Activated naive CD8-positive, alpha-beta T cell treated with anti-CD3 and anti-CD28 coated beads, Interleukin-2, amount 10 ng/mL, durations not matched to agents 7 days and 5 days (primary cell): Measurements from ENCODE around the gene OR8A1. TPM values are rescaled to one million over a fixed set of nuclear protein-coding genes. Genes with fewer than 3 reads are reported as not detected.

Source experiments
- ATAC-seq: fragments of 150-1000 bp; cut with Tn5 transposase; one replicate; pipeline ENCODE4 v1.10.0; 2021; ENCODE audit warnings: low read depth, moderate library complexity
- POLR2A ChIA-PET: fragments of 350-600 bp; sonication (Branson Sonifier 250); formaldehyde crosslinking; loops from one replicate; lab custom pipeline; 2021; ENCODE audit warnings: antibody characterized with exemption; lab: Charles Lee
- DNase-seq: peaks from one replicate; pipeline ENCODE4 v3.0.0; 2021
- H3K27ac Mint-ChIP-seq: one replicate; pipeline ENCODE4 v1.8.0; 2022; ENCODE audit warnings: mild to moderate bottlenecking, mixed read lengths
- H3K27me3 Mint-ChIP-seq: one replicate; pipeline ENCODE4 v1.8.0; 2022; ENCODE audit warnings: mild to moderate bottlenecking, moderate library complexity, mixed read lengths
- H3K36me3 Mint-ChIP-seq: one replicate; pipeline ENCODE4 v1.8.0; 2021; ENCODE audit warnings: mild to moderate bottlenecking, mixed read lengths
- H3K4me1 Mint-ChIP-seq: one replicate; pipeline ENCODE4 v1.8.0; 2021; ENCODE audit warnings: mixed read lengths
- H3K4me3 Mint-ChIP-seq: one replicate; pipeline ENCODE4 v1.8.0; 2022; ENCODE audit warnings: mild to moderate bottlenecking, moderate library complexity, mixed read lengths
- H3K9me3 Mint-ChIP-seq: one replicate; pipeline ENCODE4 v1.8.0; 2021; ENCODE audit warnings: mixed read lengths
- total RNA-seq, 2 experiments: library from RNA; stranded (reverse); gene quantifications; one replicate each; pipeline ENCODE4 v1.2.3, GENCODE V29; 2021

OR8A1 gene
- not detected for total RNA-seq

DNA sequence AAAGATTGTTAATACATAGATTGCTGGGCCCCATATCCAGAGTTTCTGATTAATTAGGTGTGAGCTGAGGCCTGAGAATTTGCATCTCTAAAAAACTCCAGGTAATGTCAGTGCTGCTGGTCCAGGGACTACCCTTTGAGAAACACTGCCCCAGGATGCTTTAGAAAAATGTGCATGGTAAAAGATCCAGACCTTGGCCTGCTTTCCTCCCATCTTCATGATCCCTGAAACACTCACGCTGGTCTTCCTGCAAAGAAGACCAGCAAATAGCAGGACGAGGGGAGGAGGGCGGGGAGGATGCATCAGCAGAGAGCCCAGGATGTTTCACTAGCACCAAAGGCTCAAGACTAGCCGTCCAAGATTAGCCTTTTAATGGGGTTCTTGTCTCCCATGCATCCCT, at the start of gene OR8A1:
Gene OR8A1 (plus strand): TSS at position 301 of the 400 bp plus-strand sequence. CDS start 123 bp downstream, outside the sequence.
- H3K4me1 Mint-ChIP-seq: no peaks in the 10 kb centered on the region
- no peak for ATAC-seq
- H3K36me3 Mint-ChIP-seq: no peaks in the 10 kb centered on the region
- H3K27me3 Mint-ChIP-seq: peaks cover 11% of the 10 kb centered on the region
- H3K4me3 Mint-ChIP-seq: no peak within 1 kb of the TSS
- POLR2A ChIA-PET: no interaction called here
- H3K9me3 Mint-ChIP-seq: no peaks in the 10 kb centered on the region
- H3K27ac Mint-ChIP-seq: no peak within 1 kb of the TSS
- no peak for DNase-seq

DNA sequence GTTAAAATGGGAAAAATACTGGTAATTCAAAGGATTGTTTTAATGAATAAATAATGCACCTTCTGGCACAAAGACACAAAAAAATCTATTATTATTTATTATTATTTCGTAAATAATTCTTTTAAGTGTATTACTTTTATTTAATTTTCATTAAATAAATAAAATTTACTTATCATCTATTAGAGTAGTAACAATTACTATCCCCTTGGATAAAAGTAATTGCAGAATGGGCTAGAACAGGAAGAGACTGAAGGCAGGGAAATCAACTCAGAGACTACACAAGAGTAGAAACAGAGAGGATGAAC, 49.3 kb upstream of the OR8A1 start:
- no peaks in the 10 kb centered on the region for H3K36me3 Mint-ChIP-seq
- no peaks in the 10 kb centered on the region for H3K9me3 Mint-ChIP-seq
- ATAC-seq (no peak), DNase-seq (no peak)
- no peak overlapping the region for H3K27ac Mint-ChIP-seq
- no peaks in the 10 kb centered on the region for H3K4me1 Mint-ChIP-seq
- peaks cover 3% of the 10 kb centered on the region for H3K27me3 Mint-ChIP-seq
- POLR2A ChIA-PET: no interaction called here
- H3K4me3 Mint-ChIP-seq: no peak overlapping the region

DNA sequence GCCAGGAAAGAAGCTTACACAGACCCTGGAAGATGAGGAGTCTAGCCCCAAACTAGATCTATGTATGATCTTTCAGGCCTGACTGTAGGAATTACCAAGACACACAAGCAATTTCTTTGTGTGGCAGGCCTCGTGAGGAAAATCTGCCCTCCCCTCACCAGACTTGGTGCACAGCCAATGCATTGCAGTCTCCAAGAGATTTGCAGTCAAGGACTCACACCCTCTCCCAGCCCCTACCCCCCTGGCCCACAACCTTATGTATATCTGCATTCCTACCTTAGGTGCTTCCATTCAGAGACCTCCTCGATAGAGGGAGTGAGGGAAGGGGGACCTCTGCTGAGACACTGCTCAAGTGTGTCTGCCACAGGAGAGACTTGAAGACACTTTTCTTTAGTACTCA, 36.2 kb upstream of the OR8A1 start:
- Mint-ChIP-seq H3K27me3 (peaks cover 5% of the 10 kb centered on the region), H3K36me3 (no peaks in the 10 kb centered on the region), H3K4me1 (peaks cover 2% of the 10 kb centered on the region), H3K27ac (no peak overlapping the region), H3K9me3 (no peaks in the 10 kb centered on the region), H3K4me3 (no peak overlapping the region)
- DNase-seq: no peak
- POLR2A ChIA-PET: no interaction called here
- no peak for ATAC-seq

- DNase-seq (no peak), ATAC-seq (no peak)
- Mint-ChIP-seq H3K27ac (no peak overlapping the region), H3K36me3 (no peaks in the 10 kb centered on the region), H3K27me3 (peaks cover 5% of the 10 kb centered on the region), H3K4me3 (no peak overlapping the region), H3K4me1 (peaks cover 2% of the 10 kb centered on the region), H3K9me3 (no peaks in the 10 kb centered on the region)
- POLR2A ChIA-PET: no interaction called here
These were observed 35.7 kb upstream of the OR8A1 start for GRCh38 chr11:124534051-124534450.

DNA sequence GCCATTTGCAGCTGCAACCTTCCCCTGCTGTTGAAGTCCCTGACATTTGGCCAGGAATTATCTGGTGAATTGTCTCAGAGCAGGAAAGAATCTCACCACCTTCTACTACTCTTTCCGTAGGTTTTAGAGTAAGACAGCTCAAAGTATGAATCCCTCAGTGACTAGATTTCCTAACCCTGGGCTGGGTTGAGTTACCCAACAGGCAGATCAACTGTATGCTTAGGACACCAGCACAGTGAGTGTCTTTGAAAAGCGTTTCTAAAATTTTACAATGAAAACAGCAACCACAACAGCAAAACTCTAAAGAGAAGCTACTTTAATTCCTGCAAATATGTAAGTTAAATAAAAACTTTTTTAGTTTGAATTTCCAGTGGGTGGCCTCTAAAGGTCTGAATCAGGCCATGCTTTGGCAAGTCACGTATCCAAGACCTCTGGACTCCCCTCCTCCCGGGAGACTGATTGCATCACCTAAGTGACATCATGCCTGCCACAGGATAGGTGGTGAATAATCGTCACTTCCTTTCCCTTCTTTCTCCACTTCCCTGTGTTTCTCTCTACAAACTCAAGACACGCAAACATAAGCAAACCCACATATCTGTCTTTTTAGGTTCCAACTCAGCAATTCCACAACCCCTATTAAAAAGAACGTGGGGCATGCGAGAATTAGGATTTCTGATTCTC, 34.1 kb upstream of the OR8A1 start:
- H3K4me3 Mint-ChIP-seq: no peak overlapping the region
- no peaks in the 10 kb centered on the region for H3K36me3 Mint-ChIP-seq
- H3K27ac Mint-ChIP-seq: no peak overlapping the region
- peaks cover 8% of the 10 kb centered on the region for H3K27me3 Mint-ChIP-seq
- no peak for ATAC-seq
- H3K4me1 Mint-ChIP-seq: peaks cover 2% of the 10 kb centered on the region
- H3K9me3 Mint-ChIP-seq: no peaks in the 10 kb centered on the region
- POLR2A ChIA-PET: no interaction called here
- no peak for DNase-seq

DNA sequence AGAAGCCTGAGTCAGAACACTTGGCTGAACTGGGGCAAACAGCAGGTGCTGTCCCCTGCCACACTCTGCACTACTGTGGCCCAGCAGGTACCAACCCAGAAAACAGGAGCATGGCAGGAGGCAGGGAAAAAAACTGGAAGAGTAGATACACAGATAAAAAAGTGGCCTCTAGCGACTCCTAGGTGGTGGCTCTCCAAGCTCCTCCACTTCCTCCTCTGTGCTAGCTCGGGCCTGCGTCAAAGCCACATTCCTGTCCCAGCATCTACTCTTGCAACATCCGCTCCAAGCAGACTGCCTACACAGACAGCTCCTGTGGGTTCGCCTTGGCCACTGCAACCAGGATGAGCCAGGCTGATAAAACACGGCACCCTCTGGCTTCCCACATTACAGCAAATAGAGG, 33.3 kb upstream of the OR8A1 start:
- H3K27me3 Mint-ChIP-seq: peaks cover 12% of the 10 kb centered on the region
- no peak overlapping the region for H3K4me3 Mint-ChIP-seq
- H3K36me3 Mint-ChIP-seq: no peaks in the 10 kb centered on the region
- no peak overlapping the region for H3K27ac Mint-ChIP-seq
- POLR2A ChIA-PET: no interaction called here
- ATAC-seq (no peak), DNase-seq (no peak)
- peaks cover 2% of the 10 kb centered on the region for H3K4me1 Mint-ChIP-seq
- no peaks in the 10 kb centered on the region for H3K9me3 Mint-ChIP-seq

GRCh38 chr11:124538019-124538418, 31.8 kb upstream of the OR8A1 start:
- H3K27ac Mint-ChIP-seq: no peak overlapping the region
- H3K4me3 Mint-ChIP-seq: no peak overlapping the region
- H3K27me3 Mint-ChIP-seq: peaks cover 12% of the 10 kb centered on the region
- no peaks in the 10 kb centered on the region for H3K36me3 Mint-ChIP-seq
- H3K9me3 Mint-ChIP-seq: no peaks in the 10 kb centered on the region
- peaks cover 3% of the 10 kb centered on the region for H3K4me1 Mint-ChIP-seq
- POLR2A ChIA-PET: no interaction called here
- ATAC-seq (no peak), DNase-seq (no peak)

DNA sequence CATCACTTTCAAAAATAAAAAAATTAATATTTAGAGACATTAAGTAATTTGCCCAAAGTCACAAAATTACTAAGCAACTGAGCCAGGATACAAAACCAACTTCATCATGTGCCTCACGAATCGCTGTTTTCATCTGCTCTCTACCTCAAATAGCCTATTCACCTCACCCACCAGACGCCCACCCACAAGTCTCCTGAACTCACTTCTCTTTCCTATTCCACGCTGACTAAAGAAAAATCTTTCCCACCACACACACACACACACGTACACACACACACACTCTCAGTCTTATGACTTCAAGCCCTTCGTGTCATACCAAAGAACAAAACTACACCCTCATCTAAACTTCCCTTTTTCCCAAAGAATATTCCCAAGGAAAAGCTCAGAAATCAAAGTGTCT, 28.6 kb upstream of the OR8A1 start:
- Mint-ChIP-seq H3K9me3 (no peaks in the 10 kb centered on the region), H3K36me3 (no peaks in the 10 kb centered on the region), H3K4me1 (peaks cover 3% of the 10 kb centered on the region), H3K27me3 (peaks cover 22% of the 10 kb centered on the region), H3K4me3 (no peak overlapping the region), H3K27ac (no peak overlapping the region)
- POLR2A ChIA-PET: no interaction called here
- DNase-seq (no peak), ATAC-seq (no peak)

DNA sequence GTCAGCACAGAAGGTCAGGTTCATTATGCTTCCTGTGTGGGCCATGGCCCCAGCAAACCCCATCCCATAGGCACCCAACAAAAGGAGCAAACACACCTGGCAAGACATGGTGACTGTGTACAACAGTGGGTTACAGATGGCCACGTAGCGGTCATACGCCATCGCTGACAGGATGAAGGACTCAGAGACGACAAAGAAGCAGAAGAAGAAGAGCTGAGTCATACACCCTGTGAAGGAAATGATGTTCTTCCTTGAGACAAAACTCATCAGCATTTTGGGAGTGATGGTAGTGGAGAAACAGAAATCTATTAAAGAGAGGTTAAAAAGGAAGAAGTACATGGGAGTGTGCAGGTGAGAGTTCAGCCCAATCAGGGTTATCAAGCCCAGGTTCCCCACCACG, 26.7 kb upstream of the OR8A1 start:
- POLR2A ChIA-PET: no interaction called here
- H3K4me3 Mint-ChIP-seq: no peak overlapping the region
- no peak overlapping the region for H3K27ac Mint-ChIP-seq
- peaks cover 20% of the 10 kb centered on the region for H3K27me3 Mint-ChIP-seq
- no peaks in the 10 kb centered on the region for H3K36me3 Mint-ChIP-seq
- no peak for DNase-seq
- peaks cover 1% of the 10 kb centered on the region for H3K4me1 Mint-ChIP-seq
- no peaks in the 10 kb centered on the region for H3K9me3 Mint-ChIP-seq
- ATAC-seq: no peak

DNA sequence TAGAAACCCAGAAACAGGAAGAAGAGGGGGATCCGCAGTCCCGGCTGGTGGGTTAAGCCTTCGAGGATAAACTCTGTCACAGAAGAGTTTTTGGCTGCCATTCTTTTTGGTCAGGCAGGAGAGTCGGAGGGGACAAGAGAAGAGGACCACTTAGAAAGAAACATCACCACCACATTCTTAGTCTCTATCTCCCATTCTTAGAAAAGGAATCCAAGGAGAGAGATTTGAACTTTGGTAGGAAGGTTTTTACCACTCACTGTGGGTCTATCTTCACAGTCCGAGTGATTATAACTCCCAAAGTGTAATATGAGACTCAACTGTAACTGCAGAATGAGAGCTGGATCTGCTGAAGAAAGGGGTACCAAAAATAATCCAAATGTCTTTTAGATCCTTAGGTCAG, 26.2 kb upstream of the OR8A1 start, which contains the start of gene OR8B12:
Gene OR8B12 (minus strand): TSS at position 101 of the 400 bp plus-strand sequence. CDS start 0 bp downstream, at position 101.
- no peak within 1 kb of the TSS for H3K27ac Mint-ChIP-seq

GRCh38 chr11:124551189-124551588, 18.6 kb upstream of the OR8A1 start:
- Mint-ChIP-seq H3K9me3 (no peaks in the 10 kb centered on the region), H3K27me3 (no peaks in the 10 kb centered on the region), H3K27ac (no peak overlapping the region), H3K36me3 (no peaks in the 10 kb centered on the region), H3K4me3 (no peak overlapping the region), H3K4me1 (no peaks in the 10 kb centered on the region)
- POLR2A ChIA-PET: no interaction called here
- ATAC-seq: no peak
- DNase-seq: no peak

More for the DNA sequence above, 26.2 kb upstream of the OR8A1 start, which contains the start of gene OR8B12:
- H3K4me3 Mint-ChIP-seq: no peak within 1 kb of the TSS
- DNase-seq: no peak
- ATAC-seq: no peak
- no peaks in the 10 kb centered on the region for H3K9me3 Mint-ChIP-seq
- peaks cover 1% of the 10 kb centered on the region for H3K4me1 Mint-ChIP-seq
- POLR2A ChIA-PET: no interaction called here
- H3K27me3 Mint-ChIP-seq: peaks cover 20% of the 10 kb centered on the region
- no peaks in the 10 kb centered on the region for H3K36me3 Mint-ChIP-seq

DNA sequence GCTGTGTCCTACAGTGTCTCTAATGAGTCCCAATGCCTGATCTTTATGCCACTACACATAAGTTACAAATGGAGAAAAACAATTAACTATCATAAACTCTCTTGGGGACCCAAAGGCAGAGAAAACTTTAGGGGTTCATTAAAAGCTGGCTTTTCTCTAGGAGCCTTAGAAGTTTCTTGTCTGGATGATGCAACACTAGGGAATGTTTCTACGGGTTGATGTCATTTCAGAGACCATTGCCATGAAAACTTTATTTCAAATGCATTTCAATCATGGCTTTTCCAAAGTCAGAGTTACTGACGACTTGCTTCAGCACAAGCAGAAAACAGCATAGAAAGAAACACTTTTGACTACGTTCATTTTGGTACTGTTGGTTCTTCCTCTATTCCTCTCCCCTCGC, 17.8 kb upstream of the OR8A1 start:
- H3K4me3 Mint-ChIP-seq: no peak overlapping the region
- no peak for ATAC-seq
- no peaks in the 10 kb centered on the region for H3K27me3 Mint-ChIP-seq
- no peaks in the 10 kb centered on the region for H3K9me3 Mint-ChIP-seq
- no peaks in the 10 kb centered on the region for H3K36me3 Mint-ChIP-seq
- POLR2A ChIA-PET: no interaction called here
- no peak for DNase-seq
- no peak overlapping the region for H3K27ac Mint-ChIP-seq
- no peaks in the 10 kb centered on the region for H3K4me1 Mint-ChIP-seq

- Mint-ChIP-seq H3K27ac (no peak overlapping the region), H3K4me1 (no peaks in the 10 kb centered on the region), H3K9me3 (no peaks in the 10 kb centered on the region), H3K27me3 (no peaks in the 10 kb centered on the region), H3K4me3 (no peak overlapping the region), H3K36me3 (no peaks in the 10 kb centered on the region)
- POLR2A ChIA-PET: no interaction called here
- no peak for ATAC-seq
- DNase-seq: no peak
These were observed 13.0 kb upstream of the OR8A1 start for GRCh38 chr11:124556828-124557227.

GRCh38 chr11:124570160-124570559, 363 bp downstream of the OR8A1 start:
- no peak for ATAC-seq
- Mint-ChIP-seq H3K4me3 (no peak overlapping the region), H3K27ac (no peak overlapping the region), H3K36me3 (no peaks in the 10 kb centered on the region), H3K27me3 (peaks cover 11% of the 10 kb centered on the region), H3K4me1 (no peaks in the 10 kb centered on the region), H3K9me3 (no peaks in the 10 kb centered on the region)
- no peak for DNase-seq
- POLR2A ChIA-PET: no interaction called here
